GM18909 (cell line): ENCODE results near the gene ZFTA.
"Not testable (repeated sequence)": the region's sequence is repeated elsewhere in the genome, so short reads cannot be mapped to it uniquely, and the experiment has no call there.

Source experiments
- ATAC-seq: cut with Tn5 transposase; IDR thresholded peaks from one replicate; pipeline ENCODE4 v1.9.1; 2021; ENCODE audit warnings: mild to moderate bottlenecking; ENCODE audit not compliant: unreplicated experiment, poor library complexity

ZFTA gene

DNA sequence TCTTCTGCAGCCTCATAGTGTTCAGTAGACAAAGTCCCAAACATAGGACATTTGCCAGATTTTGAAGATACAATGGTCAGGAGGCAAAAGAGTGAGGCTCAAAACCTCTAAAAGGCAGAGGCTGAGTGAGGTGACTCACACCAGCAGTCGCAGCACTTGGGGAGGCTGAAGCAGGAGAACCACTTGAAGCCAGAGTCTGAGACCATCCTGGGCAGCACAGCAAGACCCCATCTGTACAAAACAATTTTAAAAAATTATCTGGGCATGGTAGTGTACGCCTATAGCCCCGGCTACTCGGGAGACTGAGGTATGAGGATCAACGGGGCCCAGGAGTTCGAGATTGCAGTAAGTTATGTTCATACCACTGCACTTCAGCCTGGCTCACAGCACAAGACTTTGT is 14.2 kb upstream of the ZFTA start:
- no peak for ATAC-seq

DNA sequence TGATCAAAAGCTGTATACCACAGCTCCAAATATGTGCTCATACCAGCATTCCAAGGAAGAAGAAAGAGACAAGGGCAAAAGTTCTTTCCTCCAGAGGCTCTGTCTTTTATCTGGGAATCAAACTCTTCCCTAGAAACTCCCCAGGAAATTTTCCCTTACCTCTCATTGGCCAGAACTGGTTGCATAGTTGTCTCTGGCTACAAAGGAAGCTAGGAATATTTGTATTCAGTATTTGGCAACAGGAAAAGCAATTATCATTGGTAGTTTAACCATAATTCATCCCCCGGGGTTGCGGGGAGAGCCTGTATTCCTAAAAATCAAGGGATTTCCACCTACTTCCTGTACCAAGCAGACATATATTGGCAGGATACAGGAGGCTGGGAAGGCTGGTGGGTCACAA is 10.5 kb upstream of the ZFTA start:
- no peak for ATAC-seq

DNA sequence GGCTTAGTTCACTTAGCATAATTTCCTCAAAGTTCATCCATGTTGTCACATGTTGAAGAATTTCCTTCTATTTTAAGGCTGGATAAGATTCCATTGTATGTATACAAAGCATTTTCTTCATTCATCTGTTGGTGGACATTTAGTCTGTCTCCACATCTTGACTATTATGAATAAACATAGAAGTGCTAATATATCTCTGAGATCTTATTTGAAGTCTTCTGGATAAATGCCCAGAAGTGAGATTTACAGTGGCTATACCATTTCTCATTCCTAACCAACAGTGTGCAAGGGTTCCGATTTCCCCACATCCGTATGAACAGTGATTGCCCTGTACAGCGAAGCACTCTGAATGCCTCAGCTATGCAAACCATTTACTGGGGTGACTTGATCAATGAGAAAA is 6.6 kb upstream of the ZFTA start:
- no peak for ATAC-seq

DNA sequence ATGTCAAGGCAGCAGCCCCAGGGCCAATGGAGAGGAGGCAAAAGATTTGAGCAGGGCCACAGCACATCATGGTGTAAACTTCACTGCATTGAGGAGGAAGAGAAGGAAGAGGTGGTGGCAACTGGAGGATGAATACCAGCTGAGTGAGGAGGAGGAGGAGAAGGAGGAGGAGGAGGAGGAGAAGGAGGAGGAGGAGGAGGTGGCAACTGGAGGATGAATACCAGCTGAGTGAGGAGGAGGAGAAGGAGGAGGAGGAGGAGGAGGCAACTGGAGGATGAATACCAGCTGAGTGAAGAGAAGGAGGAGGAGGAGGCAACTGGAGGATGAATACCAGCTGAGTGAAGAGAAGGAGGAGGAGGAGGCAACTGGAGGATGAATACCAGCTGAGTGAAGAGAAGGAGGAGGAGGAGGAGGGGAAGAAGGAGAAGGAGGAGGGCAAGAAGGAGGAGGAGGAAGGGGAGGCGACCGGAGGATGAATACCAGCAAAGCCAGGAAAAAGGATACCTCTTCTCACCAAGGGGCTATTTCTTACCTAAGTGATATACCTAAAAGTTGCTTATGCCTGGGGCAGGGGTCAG is 3.3 kb upstream of the ZFTA start:
- ATAC-seq = not testable (repeated sequence)

DNA sequence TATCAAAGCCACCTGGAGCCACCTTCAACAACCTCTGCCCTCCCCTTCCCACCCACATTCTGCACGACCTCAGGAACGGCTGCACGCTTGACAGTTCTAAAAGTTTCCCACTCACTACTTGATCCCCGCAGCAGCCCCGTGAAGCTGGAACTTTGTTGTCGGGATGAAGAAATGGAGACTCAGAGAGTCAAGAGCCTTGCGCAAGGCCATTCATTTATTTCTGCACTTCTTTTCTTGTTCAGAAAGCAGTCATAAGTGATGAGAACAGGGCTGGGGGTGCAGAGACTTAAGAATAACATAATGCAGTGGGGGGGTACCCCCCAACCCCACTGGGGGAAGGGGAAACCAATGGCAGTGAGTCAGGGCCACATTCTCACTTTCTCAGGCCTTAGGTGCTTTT is 2.2 kb upstream of the ZFTA start:
- ATAC-seq = no peak

DNA sequence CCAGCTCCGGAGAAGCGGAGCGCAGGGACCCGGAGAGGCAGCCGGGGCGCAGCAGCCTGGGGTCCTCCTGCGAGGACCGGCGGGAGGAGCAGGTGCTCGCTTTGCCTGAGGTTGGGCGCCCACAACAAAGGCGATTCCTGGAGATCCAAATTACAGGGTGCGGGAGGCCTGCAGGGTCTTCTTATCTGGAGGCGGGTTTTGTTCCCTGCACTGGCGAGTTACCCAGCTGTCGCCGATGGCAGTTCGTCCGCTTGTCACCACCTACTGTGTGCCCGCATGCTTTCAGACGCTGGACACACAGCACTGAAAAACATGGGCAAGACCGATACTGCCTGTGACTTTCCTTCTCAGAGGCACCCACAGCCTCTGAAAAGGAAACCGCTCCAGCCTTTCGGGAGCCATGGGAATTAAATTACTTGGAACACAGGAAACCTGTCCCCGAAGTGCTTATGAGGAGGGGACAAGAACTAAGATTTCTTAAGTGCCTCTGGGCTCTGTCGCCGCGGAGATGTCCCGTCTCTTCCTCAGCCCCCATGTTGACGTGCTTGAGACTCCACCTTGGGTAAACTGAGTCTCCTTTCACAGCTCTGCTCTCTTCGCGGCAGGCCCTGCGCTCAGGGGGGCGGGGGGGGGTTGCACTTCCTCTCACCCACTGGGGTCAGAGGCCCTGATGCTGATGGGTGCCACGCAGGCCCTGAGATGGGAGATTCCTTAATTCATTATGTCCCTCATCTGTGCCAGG is 1.3 kb upstream of the ZFTA start:
- ATAC-seq = no peak

DNA sequence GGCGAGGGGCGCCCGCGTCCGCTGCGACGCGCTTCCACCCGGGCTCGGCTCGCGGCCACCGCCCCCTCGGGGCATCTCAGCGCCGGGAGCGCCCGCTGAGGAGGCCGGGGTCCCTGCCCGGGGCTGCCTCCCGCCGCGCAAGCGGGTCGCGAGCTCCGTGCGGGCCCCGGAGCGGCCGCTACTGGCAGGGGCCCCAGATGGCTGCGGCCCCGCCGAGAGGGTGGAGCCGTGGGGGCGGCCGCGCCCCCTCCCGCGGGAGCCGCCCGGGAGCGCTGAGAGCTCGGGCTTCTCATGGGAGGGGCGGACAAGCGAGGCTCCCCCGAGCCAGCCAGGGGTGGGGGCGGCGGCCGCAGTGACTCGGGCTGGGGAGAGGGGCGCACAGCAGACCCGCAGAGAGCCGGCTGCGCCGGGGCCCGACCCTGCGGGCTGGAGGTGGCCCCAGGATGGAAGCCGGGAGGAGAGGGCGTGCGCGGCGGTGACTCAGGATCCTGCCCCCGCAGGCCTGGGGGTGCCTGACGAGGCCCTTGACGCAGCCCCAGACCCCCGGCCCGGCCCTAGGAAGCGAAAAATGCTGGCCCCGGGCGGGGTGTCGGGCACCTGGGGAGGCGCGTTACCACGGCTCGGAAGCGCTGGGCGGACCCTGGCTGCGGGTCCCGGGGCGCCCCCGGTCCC is 603 bp upstream of the ZFTA start:
- peak; percentile 35 for ATAC-seq

DNA sequence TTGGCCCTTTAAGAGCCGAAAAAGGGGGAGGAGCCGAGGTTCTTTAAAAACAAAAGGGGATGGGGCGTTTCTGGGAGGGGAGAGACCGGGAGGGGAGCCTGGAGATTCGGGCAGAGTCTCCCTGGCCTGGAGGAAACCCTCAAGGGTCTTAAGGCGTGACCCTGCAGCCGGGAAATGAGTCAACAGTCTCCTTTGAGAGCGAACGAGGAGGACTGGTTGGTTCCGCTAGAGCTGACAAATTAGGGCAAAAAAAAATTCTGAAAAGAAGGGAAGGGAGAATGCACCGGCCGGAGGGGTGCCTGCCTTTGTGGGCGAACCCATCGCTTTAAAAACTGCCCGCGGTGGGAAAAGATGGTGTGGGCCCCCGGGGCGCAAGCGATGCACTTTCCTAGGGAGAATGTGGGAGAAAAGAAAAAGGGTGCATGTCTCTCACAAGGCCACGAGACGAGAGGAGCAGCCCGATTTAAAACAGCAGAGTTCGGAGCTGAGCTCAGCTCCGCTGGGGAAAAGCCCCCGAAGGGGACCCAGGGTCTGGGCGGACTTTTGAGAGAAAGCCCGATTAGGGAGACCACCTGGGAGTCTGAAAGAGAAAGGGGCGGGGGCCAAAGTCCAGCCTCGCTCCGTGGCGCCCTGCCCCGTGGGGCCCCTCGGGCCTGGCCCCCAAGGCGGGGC is 874 bp downstream of the ZFTA start:
- no peak for ATAC-seq

DNA sequence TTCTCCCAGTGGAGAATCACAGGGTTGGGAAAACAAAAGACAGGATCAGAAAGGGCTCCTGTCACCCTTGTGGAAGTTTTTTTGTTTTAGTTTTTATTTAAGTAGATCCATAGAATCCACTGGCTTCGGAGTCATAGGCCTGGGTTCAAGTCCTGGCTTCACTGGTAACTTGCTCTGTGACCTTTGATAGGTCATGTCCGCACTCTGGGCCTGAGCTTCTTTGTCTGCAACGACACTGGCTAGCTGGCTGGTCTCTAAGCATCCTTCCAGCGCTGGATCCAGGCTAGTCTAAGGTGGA is 1.4 kb downstream of the ZFTA start:
- ATAC-seq = no peak

DNA sequence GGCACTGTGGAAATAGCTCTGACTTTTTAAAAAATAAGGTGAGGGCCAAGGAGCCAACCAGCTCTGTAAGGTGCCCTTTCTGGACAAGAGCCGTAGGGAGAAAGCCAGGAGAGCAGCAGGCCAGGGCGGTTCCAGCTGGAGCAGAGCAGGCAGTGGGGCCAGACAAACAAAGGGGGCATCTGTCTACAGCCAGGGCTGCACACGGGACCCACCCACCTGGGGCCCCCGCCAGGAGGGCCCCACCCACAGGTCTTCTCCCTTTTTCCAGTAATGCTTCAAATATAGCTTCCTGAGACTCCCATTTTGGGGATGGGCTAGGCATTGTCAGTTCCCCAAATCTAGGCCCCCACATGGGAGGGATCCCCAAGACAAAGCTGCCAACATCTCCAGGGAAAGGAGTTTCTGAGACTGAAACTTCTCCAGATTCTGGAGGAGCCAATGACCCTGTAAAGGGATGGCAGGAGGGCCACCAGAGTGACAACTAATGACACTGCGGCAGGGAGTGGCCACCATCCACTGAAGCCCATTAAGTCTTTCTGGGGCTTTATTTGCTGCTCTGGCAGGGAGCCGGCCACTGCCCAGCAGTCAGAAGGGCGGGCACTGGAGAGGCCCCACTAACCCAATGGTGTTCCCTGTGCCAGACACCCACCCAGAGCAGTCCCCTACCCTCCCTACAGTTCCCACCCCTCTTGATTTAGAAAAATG is 1.9 kb downstream of the ZFTA start:
- no peak for ATAC-seq

DNA sequence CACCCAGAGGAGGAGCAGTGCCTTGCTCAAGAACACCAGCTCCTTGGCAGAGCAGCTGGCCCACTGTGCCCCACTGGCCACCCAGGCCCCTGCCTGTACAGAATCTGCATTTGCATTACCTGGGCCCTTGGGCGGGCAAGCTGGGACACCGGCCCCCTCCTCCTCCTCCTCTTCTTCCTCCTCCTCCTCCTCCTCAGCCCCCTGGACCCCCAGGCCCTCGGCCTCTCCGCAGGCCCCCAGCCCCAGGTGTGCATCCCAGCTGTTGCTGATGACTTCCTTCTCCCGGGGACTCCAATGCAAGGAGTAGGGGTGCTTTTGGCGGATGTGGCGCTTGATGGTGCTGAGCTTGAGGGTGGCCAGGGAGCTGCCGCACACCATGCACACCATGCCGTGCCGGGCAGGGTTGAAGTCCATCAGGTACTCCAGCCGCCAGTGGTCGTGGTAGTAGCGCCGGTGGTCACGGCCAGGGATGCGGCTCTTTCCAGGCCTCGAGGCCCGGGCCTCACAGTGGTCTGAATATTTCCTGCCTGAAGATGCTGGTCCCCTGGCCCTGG is 2.8 kb downstream of the ZFTA start:
- no peak for ATAC-seq

DNA sequence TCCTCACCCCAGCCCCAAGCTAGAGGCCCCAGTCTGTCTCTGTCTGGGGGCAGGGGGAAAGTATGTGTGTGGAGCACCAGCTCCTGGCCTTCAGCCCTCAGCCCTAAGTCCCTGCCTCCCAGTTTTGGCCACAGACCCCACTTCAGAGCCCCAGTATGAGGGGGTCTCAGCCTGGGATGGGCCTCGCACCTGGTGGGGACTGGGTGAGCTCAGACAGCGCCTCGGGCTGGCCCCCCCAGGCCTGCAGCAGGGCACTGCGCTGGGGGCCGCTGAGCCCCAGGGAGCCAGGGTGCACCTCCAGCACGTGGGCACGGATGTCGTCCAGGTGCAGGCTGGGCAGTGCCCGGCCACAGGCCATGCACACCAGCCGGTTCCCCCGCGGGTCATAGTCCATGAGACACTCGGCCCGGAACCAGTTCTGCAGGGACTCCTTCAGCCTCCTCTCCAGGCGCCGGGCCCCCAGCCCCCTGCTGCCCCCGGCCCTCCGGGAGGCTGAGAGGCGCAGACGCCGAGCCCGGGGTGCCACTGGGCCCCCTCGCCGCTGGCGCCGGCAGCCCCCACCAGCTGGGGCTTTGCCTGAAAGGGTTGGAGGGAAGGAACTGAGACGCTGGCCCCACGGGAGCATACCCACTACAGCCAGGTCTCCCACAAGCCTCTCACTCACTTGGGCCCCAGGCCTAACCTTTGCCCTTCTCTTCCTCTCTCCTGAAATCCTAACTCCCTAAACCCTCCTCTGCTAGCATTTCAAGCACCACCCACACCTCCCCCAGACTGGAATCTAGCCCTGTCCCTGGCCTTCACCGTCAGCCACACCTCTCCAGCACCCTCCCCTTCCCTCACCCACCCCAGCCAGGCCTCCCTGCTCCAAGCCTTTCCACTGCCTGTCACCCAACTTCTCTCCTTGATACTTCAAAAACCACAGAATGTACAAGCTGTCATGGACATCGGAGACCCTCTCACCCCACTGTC is 3.6 kb downstream of the ZFTA start:
- ATAC-seq = no peak

DNA sequence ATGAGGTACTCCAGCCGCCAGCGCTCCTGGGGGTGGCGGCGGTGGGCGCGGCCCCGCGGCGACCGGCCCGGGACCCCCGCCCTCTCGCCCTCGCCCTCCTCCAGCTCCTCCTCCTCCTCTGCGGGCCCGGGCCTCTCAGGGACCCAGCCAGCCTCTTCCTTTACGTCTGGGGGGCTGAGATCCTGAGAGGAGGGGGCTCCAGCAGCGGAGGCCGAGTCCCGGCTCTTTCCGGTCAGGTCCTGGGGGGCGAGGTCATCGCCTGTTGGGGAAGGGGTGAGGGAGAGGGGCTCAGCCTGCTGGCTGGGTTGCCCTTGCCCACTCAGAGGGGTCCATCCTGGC is 4.3 kb downstream of the ZFTA start:
- no peak for ATAC-seq

DNA sequence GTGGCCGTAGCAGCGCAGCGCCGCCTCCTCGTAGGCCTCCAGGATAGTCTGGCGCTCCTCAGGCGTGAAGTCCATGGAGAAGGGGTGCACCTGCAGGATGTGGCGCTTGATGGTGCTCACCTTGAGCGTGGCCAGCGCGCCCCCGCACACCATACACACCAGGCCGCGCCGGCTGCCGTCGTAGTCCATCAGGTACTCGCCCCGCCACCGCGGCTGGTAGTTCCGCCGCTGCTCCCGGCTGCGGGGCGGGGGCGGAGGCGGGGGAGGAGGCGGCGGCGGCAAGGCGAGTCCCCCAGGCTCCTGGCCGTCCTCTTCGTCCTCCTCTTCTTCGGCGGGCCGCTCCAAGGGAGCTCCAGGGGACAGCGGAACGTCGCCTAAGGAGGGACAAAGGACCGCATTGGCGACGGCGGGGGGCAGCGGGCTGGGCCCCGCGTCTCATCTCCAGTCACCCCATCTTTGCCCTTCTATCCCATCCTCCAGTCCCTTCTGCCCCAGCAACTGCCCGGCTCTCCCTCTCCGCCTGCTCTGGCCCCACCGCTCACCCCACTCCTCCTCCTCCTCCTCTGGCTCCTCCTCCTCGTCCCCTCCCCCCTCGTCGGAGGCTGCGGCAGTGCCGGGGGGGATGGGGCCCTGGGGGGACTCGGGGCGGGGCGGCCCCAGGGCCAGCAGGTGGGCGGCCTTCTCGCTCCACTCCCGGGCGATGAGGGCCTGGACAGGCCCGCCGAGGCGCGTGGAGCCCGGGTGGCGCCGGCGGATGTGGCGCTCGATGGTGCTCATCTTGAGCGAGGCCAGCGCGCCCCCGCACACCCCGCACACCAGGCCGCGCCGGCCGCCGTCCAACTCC is 4.9 kb downstream of the ZFTA start:
- ATAC-seq = no peak

DNA sequence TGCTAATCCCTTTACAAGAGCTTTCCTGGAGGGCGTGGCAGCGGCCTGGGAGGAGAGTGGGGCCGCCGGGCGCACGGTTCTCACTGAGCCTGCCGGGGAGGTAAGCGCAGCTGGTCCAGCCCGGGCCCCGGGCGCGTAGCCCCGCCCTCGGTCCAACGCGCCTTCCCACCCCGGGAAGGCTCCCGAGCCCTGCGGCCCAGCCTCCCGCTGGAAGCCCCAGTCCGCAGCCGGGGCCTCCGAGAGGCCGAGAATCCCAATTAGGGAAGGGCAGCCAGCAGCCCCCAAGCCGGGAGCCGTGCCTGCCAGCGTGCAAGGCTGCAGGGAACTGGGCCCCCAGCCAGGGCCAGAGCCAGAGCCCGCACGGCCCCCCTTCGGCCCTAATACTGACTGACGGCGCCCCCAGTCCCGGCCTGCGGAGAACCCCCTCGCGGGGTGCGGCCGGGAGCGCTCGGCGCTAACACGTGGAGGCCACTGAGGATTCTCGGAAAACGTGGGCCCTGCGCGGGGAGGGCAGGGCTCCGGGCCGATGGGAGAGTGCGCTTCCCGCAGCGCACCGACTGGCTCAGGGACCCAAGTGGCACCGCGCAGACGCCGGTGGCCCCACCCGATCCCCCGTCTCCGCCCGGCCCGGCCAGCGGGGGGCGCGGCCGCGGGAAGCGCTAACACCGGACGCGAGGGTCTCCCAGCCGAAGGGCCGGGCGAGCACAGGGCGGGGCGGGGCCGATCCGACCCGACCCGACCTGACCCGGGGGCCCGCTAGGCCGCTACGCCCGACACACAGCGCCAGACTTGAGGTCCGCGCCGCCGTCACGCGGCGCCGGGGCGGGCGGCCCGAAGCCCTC is 5.7 kb downstream of the ZFTA start:
- ATAC-seq = no peak

DNA sequence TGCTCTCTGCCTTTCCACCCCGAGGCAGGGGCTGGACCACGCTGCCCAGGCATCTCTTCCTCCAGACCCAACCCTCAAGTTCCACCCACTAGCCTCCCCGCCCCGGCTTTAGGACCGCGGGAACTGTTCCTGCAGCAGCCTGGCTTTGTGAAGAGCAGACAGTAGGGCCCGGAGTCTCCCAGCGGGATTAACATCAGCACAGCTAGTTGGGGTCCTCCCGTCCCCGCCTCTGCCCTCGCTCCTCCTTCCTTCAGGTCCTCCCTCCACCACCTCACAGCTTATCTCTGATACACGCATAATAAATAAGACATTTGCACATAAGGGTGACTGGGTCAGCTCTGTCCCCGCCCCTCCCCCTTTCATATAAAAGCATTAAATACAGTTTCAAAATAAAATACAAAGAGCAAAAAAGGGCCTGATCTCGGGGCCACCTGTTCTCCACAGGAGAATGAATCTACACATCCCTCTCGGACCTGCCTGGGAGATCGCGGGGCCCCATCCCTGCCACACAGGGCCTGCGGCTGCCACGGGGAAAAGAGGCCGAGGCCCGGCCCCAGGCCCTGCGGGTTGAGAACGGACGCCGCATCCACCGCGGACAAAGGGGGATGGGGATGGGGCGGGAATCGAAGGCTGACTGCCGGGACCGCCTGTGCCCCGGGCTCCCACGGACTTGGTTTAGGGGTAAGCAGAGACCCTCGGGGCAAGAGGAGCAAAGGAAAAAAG is 6.5 kb downstream of the ZFTA start:
- no peak for ATAC-seq

DNA sequence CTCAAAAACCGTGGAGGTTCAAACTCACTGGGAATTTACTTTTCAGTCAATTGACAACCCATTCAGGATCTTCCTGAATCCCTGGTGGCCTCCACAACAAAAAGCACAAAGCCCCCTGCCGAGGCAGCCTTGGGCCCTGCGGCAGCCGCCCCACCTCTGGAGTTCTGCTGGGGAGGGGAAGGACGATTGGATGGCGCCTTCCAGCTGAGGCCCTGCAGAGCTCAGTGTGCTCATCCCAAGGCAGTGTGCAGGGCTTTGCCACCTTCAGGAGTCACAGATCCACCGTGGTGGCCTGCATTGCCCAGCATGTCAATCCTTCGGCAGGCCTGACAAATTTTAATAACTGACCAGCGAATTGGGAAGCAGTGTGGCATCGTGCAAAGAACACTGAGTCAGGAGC is 7.4 kb downstream of the ZFTA start:
- no peak for ATAC-seq
